Stimulated activated naive CD4-positive, alpha-beta T cell (primary cell): ENCODE data around the gene METTL8.
"Not testable (repeated sequence)": the region's sequence is repeated elsewhere in the genome, so short reads cannot be mapped to it uniquely, and the experiment has no call there.

Source experiments
- DNase-seq, 6 experiments: peaks; one replicate each; lab custom pipeline; 2025; lab: John Stamatoyannopoulos, UW

Gene METTL8

GRCh38 chr2:171401947-171402346 lies 31.8 kb downstream of the METTL8 start:
- no peak for DNase-seq

- no peak for DNase-seq
These were observed 33.4 kb downstream of the METTL8 start for GRCh38 chr2:171400395-171400794.

GRCh38 chr2:171399292-171399691 lies 34.5 kb downstream of the METTL8 start:
- DNase-seq: no peak

GRCh38 chr2:171394164-171394740 lies 39.5 kb downstream of the METTL8 start:
- DNase-seq: no peak

- DNase-seq: no peak
These were observed 40.3 kb downstream of the METTL8 start for GRCh38 chr2:171393487-171393886.

- DNase-seq: no peak
These were observed 42.3 kb downstream of the METTL8 start for GRCh38 chr2:171391532-171391931.

GRCh38 chr2:171390941-171391516 lies 42.8 kb downstream of the METTL8 start:
- no peak for DNase-seq

GRCh38 chr2:171389780-171390179 lies 44.0 kb downstream of the METTL8 start:
- no peak for DNase-seq

- no peak for DNase-seq
These were observed 44.5 kb downstream of the METTL8 start for GRCh38 chr2:171389325-171389724.

GRCh38 chr2:171387052-171387451 lies 46.7 kb downstream of the METTL8 start:
- DNase-seq: no peak

- DNase-seq: no peak
These were observed 47.2 kb downstream of the METTL8 start for GRCh38 chr2:171386627-171387026.

GRCh38 chr2:171383134-171383533 lies 50.7 kb downstream of the METTL8 start:
- no peak for DNase-seq

GRCh38 chr2:171382175-171382574 lies 51.6 kb downstream of the METTL8 start:
- DNase-seq: not testable (repeated sequence)

- not testable (repeated sequence) for DNase-seq
These were observed 55.9 kb downstream of the METTL8 start for GRCh38 chr2:171377852-171378251.

GRCh38 chr2:171367692-171368091 lies 66.1 kb downstream of the METTL8 start:
- no peak for DNase-seq

- DNase-seq: no peak
These were observed 68.0 kb downstream of the METTL8 start for GRCh38 chr2:171365778-171366177.

GRCh38 chr2:171365232-171365631 lies 68.6 kb downstream of the METTL8 start:
- no peak for DNase-seq

GRCh38 chr2:171362396-171362795 lies 71.4 kb downstream of the METTL8 start:
- DNase-seq: no peak

- no peak for DNase-seq
These were observed 72.9 kb downstream of the METTL8 start for GRCh38 chr2:171360905-171361304.

GRCh38 chr2:171353746-171354145 lies 80.0 kb downstream of the METTL8 start:
- DNase-seq: not testable (repeated sequence)

- DNase-seq: no peak
These were observed 85.7 kb downstream of the METTL8 start for GRCh38 chr2:171348056-171348455.

- DNase-seq: no peak
These were observed 86.2 kb downstream of the METTL8 start for GRCh38 chr2:171347591-171348032.

- DNase-seq: no peak
These were observed 86.8 kb downstream of the METTL8 start for GRCh38 chr2:171346723-171347557.
